NCI-H510A treated with DMSO at 0.1 percent for 48 hours (cell line): Measurements from ENCODE around the gene SKI.

Experiments
- DNase-seq: peaks from one replicate; lab custom pipeline; 2025; lab: John Stamatoyannopoulos, UW

The SKI gene

GRCh38 chr1:2194319-2194897 lies 33.7 kb upstream of the SKI start, which contains the start of gene FAAP20:
Gene FAAP20 (minus strand): TSS chr1:2194772. CDS start chr1:2194749, 23 bp downstream.
- peak; percentile 75 for DNase-seq

DNA sequence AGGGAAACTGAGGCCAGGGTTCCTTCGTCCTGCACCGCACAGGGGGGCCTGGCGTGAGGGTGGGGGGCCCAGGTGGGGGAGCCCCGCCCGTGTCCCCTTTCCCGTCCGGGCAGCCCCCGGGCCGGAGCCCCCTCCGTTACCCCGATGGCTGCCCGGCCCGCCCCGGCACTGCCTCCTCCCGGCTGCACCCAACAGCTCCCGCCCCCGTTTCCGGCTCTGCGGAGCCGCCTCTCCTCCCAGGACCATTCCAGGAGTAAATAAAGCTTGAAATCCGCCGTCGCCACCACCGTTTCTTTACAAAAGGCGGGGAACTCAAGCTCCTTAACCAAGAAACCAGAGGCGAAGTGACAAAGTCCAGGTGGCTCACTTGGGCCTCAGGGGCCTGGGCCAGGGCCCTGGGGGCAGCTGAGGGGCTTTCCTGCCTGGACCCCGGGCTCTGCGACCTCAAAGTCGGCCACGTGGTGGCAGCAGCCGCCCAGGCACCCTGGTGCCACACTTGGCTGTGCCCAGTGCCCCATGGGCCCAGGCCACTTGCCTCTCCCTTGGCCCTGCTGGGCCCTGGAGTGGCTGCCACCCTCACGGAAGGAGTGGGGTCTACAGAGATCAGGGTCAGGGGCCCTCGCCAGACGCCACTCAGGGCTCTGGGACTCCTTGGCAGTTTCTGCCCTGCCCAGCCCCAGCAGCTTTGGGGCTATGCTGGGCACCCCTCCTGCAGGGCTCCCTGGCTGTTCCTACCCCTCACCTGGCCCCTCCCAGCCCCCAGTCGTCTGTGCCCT lies 33.0 kb upstream of the SKI start:
- DNase-seq: peak; percentile 97

DNA sequence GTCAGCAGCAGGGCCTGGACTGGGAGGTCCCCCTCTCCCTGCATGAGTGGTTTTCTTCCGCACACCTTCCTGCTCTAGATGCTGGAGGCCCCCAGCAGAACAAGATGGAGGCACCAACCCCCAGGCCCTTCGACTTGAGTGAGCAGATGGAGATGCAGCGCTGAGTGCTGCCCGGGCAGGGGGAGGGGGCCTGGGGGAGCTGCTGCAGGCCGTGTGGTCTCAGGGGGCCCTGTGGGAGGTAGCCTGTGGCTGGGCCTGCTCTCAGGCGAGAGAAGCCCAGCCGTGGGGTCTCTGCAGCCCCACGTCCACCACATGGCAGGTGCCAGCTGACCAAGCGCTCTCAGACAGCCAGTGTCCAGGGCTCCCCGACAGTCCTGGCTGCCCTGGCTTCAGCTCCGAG lies 32.3 kb upstream of the SKI start:
- no peak for DNase-seq

- DNase-seq: no peak
Observed at GRCh38 chr1:2196901-2197638, 31.0 kb upstream of the SKI start.

DNA sequence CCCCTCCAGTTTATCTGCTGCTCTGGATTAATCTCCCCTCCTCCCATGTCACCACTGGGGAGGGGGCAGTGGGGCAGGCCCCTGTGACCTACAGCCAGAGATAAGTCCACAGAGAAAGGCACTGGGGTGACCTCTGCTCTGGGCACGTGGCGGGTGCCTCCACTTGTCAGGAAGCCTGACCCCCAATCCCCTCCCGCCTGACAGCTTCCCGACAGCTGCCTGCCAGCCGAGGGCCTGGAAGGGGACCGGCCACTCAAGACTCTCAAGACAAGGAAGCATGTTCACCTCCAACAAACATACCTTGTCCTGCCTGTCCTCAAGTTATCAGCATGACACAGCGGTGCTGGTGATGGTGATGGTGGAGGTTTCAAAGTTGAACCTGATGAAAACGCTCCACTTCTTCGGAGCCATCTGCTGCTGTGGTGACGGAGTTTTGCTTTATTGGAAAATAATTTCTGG lies 30.4 kb upstream of the SKI start:
- no peak for DNase-seq

- DNase-seq: no peak
Observed at GRCh38 chr1:2198571-2198970, 29.5 kb upstream of the SKI start.

DNA sequence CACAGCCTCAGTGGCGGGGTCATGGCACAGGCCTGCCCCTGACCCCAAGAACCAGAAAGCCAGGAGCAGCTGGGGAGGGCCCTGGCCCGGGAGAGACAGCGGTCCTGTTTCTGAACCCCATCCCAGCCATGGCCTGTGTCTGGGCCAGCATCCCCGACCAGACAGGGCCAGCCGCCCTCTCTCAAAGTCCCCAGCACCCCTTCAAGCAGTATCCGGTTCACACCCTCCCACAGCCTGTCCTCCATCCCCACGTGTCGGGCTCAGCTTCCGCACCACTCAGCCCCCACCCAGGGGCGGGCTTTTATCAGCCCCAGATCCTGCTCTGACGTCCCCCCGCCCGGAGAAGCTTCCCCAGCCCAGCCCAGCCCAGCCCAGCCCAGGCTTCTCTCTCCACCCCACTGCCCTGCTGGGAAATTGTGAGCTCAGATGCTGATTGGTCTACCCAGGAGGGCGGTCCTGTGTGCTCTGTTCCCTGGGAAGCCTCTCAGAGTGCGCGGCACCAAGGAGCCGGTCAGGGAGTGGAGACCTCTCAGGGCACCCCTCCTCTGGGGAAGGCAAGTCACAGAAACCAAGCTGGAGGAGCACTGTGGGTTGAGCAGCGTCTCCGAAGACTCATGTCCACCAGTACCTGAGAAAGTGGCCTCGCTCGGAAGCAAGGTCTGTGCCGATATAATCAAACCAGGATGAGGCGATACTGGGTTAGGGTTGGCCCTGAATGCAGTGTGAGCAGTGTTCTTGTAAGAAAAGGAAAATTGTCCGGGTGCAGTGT lies 28.9 kb upstream of the SKI start:
- DNase-seq: peak; percentile 90

- DNase-seq: no peak
Observed at GRCh38 chr1:2200308-2200943, 27.7 kb upstream of the SKI start.

DNA sequence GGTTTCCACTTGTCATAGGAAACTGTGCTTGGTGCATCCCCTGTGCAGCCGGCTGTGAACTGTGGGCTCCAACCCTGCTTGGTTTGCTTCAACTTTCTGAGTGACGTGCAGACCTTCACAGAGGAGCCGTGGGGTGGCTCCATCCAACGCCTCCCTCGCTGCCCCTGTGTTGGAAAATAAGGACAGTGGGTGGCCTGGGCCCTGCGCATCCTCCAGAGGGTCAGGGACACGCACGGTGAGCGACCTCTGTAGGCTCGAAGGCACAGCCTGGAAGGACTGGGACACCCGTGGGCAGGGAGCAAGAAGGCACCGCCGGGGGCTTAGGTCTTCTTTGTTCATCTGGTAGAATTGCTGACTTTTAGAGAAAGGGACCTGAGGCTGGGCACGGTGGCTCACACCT lies 27.1 kb upstream of the SKI start:
- no peak for DNase-seq

- no peak for DNase-seq
Observed at GRCh38 chr1:2202008-2202575, 26.0 kb upstream of the SKI start.

- DNase-seq: no peak
Observed at GRCh38 chr1:2202843-2203601, 25.1 kb upstream of the SKI start.

DNA sequence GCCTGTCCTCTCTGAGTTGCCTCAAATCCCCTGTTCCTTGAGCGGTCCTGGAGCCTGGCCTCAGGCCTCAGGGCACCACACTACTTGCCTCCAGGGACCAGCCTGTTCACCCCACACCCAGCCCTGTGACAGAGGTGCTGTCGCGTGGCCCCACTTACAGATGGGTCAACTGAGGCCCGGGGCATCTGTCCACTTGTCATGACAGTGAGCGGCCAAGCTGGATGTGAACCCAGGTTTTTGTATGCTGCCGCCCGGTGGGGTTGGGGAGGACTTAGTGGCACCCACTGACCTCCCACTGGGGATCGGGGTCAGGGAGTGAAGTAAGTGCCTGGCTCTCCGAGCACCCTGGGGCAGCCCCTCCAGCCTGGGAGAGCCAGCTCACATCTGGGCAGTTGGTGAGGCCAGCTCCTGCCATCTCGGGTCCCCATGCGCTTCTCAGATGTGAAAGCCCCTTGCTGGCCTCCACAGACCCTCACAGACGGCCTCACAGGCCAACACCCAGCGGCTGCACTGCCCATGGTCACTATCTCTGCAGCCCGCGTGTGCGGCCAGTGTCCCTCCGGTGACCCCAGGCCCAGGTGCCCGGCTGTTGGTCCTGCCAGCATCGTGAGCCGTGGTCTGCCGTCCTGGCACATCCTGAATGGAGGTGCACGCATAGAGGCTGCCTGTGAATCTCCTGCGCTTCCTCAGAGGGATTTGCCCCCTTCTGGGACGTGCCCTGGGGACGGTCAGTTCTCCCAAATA lies 24.3 kb upstream of the SKI start:
- DNase-seq: no peak

GRCh38 chr1:2204415-2205190 lies 23.5 kb upstream of the SKI start:
- DNase-seq: no peak

GRCh38 chr1:2205191-2205952 lies 22.7 kb upstream of the SKI start:
- peak; percentile 27 for DNase-seq

- no peak for DNase-seq
Observed at GRCh38 chr1:2206813-2207487, 21.2 kb upstream of the SKI start.

- no peak for DNase-seq
Observed at GRCh38 chr1:2208309-2209239, 19.5 kb upstream of the SKI start.
